Left cardiac atrium (tissue), 4 donors: ENCODE measurements around the gene CSTA. TPM values are rescaled to one million over a fixed set of nuclear protein-coding genes. Genes with fewer than 3 reads are reported as not detected.

Experiments used
- ATAC-seq, 2 donors: fragments of 200-7000 bp; cut with Tn5 transposase; one replicate each; pipeline ENCODE4 v1.9.1; 2020; ENCODE audit warnings: mild to moderate bottlenecking in 2 of 2, moderate library complexity in 2 of 2
- DNase-seq: peaks from one replicate; pipeline ENCODE4 v3.0.0-alpha.2; 2020
- intact Hi-C, 2 donors: fragments of 100-400 bp; cut with DNase I; formaldehyde crosslinking; loops; one replicate each; pipeline versions ENCODE4 v1.14.1 to v1.15.1; 2022 to 2023
- long read RNA-seq: library from polyadenylated mRNA; unstranded; transcript quantifications from one replicate; pipeline ENCODE4 v2.0.0, GENCODE V29; 2021
- total RNA-seq, 2 donors: library from RNA; stranded (reverse); fragmentation: NEBNext Ultra II Directional; extraction: Animal tissue kit (Norgen Biotek cat#: 25700); gene quantifications; one replicate each; pipeline ENCODE4 v1.2.1, GENCODE V29; 2021
- donor health status: DM: no; HTN: yes; CAD: no.
- donor health status: DM: no; HTN: yes; CAD: no; lungs with severe emphysema.
- donor health status: DM: yes; HTN: yes; CAD: no.
- donor health status: Dilated cardiomyopathy.

The CSTA gene, protein sequence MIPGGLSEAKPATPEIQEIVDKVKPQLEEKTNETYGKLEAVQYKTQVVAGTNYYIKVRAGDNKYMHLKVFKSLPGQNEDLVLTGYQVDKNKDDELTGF
- 1 to 10 TPM; 3.8 to 9.3 TPM for total RNA-seq
- long read RNA-seq, result 0 reads

DNA sequence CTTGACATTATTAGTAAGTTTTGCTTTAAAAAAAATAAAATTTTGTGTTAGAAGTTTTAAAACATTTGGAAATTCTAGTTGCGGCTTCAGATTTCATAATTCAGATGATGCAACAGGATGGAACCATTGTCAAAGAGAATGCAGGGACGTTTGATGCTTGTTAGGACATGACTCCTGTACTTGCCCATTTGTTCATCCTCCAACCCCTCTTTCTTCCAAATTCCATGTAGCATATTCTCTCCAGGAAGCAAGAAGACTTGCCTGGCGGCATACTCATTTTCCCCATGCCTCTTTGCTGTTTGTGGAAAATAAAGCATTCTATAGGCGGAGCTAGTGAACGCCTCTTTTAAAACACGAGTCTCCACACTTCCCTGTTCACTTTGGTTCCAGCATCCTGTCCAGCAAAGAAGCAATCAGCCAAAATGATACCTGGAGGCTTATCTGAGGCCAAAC lies at the start of gene CSTA:
Gene CSTA, plus strand, starts transcription at position 378 of the 453 bp plus-strand sequence. Its CDS starts 45 bp downstream, at position 423.
- ATAC-seq (no peak), DNase-seq (no peak)
- intact Hi-C loops, result no loop called here

DNA sequence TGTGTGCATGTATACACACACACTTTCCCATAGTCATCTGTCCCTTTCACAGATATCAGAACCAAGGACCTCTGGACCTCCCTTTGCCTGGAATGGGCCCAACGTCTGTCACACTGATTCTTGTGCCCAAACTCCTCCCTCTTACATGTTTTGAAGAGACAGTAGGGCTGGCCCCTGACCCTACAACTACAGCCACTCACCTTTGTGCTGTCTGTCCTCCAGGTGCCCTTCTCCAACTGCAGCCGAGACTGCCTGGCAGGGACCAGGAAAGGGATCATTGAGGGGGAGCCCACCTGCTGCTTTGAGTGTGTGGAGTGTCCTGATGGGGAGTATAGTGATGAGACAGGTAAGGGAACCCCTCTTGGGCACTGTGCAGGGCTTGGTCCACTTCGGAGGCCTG lies 43.2 kb upstream of the CSTA start:
- DNase-seq, result no peak
- intact Hi-C loops, result no loop called here
- ATAC-seq, result no peak

DNA sequence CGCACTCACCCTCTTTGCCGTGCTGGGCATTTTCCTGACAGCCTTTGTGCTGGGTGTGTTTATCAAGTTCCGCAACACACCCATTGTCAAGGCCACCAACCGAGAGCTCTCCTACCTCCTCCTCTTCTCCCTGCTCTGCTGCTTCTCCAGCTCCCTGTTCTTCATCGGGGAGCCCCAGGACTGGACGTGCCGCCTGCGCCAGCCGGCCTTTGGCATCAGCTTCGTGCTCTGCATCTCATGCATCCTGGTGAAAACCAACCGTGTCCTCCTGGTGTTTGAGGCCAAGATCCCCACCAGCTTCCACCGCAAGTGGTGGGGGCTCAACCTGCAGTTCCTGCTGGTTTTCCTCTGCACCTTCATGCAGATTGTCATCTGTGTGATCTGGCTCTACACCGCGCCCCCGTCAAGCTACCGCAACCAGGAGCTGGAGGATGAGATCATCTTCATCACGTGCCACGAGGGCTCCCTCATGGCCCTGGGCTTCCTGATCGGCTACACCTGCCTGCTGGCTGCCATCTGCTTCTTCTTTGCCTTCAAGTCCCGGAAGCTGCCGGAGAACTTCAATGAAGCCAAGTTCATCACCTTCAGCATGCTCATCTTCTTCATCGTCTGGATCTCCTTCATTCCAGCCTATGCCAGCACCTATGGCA lies 41.1 kb upstream of the CSTA start:
- no peak for ATAC-seq

DNA sequence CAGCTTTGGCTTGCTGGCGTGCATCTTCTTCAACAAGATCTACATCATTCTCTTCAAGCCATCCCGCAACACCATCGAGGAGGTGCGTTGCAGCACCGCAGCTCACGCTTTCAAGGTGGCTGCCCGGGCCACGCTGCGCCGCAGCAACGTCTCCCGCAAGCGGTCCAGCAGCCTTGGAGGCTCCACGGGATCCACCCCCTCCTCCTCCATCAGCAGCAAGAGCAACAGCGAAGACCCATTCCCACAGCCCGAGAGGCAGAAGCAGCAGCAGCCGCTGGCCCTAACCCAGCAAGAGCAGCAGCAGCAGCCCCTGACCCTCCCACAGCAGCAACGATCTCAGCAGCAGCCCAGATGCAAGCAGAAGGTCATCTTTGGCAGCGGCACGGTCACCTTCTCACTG lies 40.6 kb upstream of the CSTA start:
- intact Hi-C loops, result no loop called here
- ATAC-seq, result no peak
- no peak for DNase-seq

More for the DNA sequence above, 41.1 kb upstream of the CSTA start:
- DNase-seq, result no peak
- intact Hi-C loops, result no loop called here

DNA sequence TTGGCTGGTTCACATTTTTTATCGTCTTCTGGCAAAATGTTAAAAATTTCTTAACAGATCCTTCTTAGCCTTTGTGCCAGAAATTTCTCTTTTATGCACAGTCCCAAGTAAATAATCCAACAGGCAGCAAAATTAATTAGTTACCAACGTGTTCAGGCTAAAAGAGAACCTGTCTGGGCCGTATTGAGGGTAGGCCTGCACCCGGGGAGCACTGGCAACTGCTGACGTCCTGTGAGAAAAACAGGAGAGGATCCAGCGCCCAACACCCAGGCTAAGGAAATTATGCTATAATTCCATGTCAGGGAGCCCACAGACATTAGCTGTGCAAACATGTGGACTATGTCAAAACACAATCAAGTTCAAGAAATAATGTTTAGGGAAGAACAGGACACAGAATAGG lies 30.7 kb upstream of the CSTA start:
- intact Hi-C loops, result no loop called here
- ATAC-seq (peak in 1 of 2 donors; percentile 32), DNase-seq (no peak)

DNA sequence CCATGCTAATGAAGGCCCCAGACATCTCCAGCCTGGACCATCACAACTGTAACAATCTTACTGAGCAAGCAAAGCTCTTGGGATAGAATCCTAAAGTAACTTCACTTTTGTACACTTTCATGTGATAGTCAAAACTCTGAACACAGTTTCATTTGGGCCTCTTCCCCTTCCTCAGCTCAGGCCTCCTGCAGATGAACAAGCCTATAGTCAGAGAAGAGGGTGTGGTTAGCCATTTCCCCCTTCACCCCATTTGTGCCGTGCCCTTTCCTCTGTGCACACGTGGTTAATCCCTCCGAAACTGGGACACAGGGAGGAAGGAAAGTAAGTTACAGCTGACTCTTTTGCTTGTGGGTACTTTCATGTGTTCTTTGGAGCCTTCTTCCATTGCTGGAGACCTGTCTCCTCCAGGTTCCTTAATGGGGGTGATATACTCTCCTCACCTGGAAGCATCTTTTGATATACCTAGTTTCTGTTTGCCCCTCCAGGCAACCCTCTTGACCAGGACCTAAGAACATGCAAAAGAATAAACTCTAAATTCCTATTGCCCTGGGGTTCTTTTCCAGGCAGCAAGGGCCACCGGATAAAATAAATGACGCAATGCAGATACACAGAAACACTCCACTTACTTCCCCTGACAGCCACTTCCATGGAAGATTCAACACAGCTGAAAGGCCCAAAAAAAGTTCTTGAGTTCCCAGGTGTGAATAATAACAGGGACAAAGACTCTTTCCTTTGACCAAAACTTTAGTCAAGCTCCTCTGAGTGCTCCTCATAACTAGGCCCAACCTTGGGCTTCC lies 29.6 kb upstream of the CSTA start:
- DNase-seq, result no peak
- peak; percentile 76 for ATAC-seq
- intact Hi-C loops, result no loop called here

DNA sequence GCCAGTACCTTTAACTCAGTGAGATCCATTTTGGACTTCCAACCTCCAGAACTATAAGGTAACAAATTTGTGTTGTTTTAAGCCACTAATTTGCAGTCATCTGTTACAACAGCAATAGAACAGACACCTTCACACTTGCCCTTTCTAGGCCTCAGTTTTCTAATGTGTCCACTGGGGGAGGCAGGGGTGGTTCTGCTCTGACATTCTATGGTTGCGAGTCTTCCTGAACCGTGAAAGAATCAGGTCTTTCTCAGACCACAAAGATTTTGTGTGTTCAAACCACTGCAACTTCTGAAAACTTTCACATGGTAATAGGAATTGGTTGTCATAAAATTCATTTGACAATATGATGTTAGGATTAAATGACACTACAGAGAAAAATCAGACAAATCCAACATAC lies 26.8 kb upstream of the CSTA start:
- ATAC-seq (no peak), DNase-seq (no peak)
- intact Hi-C loops, result no loop called here

DNA sequence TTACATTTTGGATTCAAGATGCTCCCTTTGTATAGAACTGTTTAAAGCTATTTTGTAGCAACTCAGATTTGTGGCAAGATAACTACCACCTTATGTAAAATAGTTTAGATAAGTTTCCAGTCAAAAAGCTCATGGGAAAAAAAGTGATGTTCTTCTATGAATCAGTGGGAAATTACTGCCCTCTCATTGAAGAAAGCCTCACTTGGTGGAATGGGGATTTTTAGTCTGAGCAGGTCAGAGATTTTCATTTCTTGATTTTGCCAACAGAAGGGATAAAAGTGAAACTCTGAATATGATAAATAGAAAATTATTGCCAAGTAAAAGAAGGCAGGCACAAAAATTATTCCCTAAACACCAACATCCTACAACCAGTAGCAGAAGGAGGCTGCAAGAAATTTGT lies 25.8 kb upstream of the CSTA start:
- no peak for ATAC-seq
- intact Hi-C loops, result no loop called here
- no peak for DNase-seq

DNA sequence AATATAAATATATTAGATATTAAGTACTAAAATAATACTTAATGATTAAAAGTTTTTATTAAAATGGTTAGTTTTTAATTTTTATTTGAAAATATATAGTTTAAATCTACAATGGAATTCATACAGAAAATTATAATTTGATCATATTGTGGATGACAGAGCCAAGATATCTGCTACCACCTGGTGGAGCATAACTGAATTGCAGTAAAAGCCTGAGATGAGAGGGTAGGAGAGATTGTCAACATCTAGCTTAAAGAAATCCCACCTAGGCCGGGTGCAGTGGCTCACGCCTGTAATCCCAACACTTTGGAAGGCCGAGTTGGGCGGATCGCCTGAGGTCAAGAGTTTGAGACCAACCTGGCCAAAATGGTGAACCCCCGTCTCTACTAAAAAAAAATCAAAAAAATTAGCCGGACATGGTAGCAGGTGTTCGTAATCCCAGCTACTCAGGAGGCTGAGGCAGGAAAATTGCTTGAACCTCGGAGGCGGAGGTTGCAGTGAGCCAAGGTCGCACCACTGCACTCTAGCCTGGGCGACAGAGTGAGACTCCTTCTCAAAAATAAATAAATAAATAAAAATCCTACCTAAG lies 25.1 kb upstream of the CSTA start:
- ATAC-seq (no peak), DNase-seq (no peak)
- intact Hi-C loops, result no loop called here

DNA sequence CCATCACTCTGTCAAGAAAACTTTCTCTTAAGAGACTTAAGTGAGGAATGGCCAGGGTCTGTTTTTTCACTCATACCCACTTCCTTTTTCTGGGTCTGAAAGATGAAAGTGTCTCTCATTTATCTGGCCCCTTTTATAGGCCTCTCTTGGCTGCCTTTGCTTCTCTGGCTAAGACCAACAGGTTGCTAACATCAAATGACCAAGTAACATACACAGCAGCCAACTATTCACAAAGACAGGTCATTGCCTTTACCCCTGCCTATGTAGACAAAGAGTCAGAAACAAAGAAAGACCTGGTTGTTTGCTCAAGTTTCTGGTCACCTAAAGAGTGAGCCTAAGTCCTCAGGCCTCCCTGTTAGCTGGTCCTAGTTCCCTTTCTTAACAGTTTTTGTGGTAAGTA lies 24.0 kb upstream of the CSTA start:
- intact Hi-C loops, result no loop called here
- no peak for ATAC-seq
- no peak for DNase-seq

DNA sequence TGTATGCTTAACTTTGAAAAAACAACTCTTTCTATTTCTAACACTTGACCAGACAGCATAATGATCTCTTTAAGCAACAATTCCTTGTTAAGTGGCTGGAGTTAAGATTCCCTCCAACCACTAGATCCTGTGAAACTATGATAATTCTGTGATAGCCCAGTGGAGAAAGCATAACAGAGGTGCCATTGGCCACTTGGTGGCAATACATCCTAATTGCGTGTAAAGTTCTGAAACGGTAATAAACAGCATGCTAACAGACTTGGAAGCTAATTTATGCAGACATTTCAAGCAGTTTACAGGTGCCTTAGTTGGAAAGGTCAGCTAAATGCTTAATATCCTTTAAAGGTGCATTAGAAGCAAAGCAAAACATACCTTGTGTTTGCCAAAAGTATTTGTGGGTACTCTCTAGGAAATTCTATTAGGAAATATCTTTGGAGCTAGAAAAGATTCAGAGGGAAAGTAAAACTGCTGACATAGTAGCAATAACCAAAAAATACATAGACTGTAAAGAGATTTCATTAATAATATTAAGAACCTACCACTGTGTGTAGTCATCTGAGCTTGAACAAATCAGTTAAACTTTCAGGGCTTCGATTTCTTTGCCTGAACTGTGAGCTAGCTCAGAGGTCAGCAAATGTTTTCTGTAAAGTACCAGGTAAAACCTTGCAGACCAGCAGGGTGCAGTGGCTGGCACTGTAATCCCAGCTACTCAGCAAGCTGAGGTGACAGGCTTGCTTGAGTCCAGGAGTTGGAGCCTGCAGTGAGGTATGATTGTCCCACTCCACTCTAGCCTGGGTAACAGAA lies 19.0 kb upstream of the CSTA start:
- DNase-seq (no peak), ATAC-seq (no peak)
- intact Hi-C loops, result no loop called here

DNA sequence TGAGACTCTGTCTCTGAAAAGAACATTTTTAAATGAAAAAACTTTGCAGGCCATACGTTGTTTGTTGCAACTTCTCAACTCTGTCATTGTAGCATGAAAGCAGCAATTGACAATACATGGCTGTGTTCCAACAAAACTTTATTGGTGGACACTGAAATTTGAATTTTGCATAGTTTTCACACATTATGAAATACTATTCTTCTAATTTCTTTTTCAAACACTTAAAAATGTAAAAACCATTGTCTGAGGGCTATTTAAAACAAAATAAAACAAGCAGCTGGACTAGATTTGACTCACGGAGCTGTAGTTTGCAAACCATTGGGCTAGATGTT lies 18.5 kb upstream of the CSTA start:
- intact Hi-C loops, result no loop called here
- no peak for ATAC-seq
- DNase-seq, result no peak

DNA sequence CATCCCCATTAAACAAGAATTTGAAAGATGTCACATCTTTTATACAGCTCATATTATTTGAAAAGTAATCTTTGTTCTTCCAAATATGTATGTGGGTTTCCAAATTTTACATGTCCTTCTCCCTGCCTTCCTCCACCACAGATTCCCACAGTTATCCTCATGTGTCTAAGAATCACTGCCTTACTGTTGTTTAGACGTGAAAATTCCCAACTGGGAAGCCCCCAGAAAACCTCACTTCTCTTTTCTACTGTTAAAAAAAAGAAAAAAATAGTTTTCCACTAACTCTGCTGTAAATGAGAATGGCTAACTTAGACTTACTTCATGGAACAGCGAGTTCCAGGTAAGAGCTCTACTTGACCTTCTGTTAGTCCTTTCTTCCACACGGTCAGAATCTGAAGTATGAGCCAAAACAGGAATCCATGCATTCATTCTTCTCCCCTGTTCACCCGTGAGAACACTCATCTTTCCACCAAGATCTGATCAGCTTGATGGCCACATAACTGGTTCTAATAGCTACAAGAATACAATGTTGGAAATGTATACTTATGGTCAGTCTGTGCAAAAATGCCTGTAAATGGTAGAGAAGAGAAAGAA lies 17.9 kb upstream of the CSTA start:
- intact Hi-C loops, result no loop called here
- DNase-seq, result no peak
- no peak for ATAC-seq

DNA sequence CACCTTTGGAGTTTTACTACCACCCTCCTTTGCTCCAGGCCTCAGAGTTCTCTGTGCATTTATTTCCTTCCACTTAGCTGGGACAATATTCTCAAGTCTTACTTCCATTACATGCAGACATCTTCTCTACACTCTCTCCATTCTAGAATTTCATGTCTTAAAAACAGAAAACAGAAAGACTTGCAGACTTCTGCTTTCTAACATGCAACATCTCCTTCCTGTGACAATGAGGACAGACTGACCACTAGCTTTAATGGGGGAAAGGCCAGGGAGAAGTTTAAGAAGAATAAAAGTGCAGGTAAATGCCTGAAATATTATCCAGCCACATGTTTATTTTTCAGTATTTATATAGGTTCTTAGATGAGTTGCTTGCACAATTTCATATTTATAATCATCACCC lies 17.1 kb upstream of the CSTA start:
- intact Hi-C loops, result no loop called here

DNA sequence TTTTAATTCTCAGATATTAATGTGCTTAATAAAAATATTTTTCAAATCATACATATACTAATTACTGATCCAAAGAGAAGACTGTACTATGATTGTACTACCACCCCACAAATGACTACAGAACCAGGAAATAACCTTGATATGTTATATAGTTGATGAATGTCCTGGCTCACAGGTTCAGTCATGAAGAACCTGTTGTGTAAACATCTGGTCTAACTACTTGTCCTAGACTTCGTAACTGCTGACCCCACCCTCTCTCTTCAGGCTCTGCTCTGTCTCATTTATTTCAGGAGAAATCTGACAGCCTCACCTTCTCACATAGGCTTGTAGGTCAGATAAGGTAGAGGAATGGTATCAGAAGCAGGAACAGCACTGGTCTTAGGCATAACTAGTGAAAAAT lies 14.7 kb upstream of the CSTA start:
- no peak for DNase-seq
- intact Hi-C loops, result no loop called here
- no peak for ATAC-seq

More for the DNA sequence above, 17.1 kb upstream of the CSTA start:
- DNase-seq (no peak), ATAC-seq (no peak)

DNA sequence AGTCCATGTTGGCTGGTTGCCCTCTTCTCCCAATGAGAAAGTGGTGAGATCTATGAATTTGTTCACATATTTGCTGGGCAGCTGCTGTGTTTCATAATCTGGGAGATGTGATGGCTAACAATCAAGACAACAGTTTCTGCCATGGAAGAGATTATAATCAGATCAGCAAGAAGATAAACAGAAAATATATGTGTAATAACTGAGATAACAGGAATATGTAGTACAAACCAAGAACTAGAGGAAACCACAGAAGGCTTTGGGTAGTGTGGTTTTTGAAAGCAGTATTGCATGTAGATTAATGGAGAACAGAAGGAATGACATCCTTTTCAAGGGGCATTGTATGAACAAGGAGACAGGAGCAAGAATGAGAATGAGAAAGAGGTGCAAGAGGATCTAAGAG lies 12.2 kb upstream of the CSTA start:
- intact Hi-C loops, result no loop called here
- no peak for ATAC-seq
- DNase-seq, result no peak

DNA sequence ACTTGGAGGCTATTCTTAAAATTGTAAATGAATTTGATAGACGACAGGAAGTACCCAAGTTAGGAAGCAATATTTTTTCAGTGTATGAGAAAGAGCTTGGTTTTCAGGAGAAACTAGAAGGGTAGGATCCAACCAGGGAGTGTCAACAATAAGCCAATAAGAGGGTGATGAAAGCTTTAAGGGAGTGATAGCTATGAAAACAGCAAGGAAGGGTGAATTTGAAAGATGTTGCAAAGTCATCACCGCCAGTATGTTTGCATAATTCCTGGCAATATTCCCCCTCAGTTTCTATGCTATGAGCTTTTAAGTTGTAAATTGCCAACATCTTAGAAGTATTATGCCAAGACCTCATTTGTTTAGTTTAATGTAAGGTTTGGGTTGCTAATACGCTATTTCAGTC lies 11.8 kb upstream of the CSTA start:
- peak in 1 of 2 donors; percentile 67 for ATAC-seq
- DNase-seq, result no peak
- intact Hi-C loops, result no loop called here

DNA sequence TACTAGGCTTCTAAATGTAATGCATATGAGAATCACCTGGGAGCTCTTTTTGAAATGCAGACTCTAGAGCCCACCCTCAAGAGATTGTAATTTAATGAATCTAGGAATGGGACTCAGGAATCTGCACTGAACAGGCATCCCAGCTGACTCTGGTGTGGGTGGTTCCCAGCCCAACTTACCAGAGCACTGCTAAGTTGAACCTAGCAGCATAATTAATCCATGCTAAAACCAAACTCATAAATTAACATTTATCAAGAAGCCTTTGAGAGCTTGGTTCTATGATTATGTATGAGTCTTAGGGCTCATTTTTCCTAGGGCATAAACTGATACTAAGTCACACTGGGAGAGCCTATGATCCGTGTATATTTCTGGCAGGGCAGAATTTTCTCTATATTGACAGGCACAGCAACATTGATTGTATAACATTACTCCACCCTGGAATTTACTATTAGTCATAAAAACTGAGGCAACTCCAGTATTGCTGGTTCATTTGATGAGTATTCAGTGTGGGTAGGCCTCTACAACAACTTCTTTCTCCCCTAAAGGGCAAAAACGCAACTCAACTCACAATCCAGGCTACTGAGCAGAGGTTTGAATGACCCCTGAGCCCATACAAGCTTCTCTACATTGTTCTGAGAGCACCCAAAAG lies 10.7 kb upstream of the CSTA start:
- intact Hi-C loops, result no loop called here
- ATAC-seq, result no peak

DNA sequence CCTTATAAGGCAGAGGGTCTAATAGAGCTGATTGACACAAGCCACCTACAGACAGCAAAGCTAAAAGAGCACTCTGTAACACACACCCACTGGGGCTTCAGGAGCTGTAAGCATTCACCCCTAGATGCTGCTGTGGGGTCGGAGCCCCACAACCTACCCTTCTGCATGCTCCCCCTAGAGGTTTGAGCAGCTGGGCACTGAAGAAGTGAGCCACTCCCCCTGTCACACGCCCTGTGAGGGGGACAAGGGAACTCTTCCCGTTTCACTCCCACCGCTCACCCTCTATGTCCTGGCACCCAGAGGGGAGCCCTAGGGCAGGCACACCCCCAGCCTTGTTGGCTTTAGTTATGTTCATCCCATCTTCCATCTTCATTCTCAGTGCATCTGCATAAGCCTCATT lies 9.4 kb upstream of the CSTA start:
- intact Hi-C loops, result no loop called here
- DNase-seq, result no peak
- no peak for ATAC-seq

More for the DNA sequence above, 10.7 kb upstream of the CSTA start:
- no peak for DNase-seq
